Large intestine (tissue), 3 donors: ENCODE data around the gene EMC6. TPM values are rescaled to one million over a fixed set of nuclear protein-coding genes. Genes with fewer than 3 reads are reported as not detected.
"Not testable (repeated sequence)": the region's sequence is repeated elsewhere in the genome, so short reads cannot be mapped to it uniquely, and the experiment has no call there.

Experiments
- DNase-seq, 2 donors: peaks; one replicate each; pipeline versions ENCODE4 v3.0.0 to v3.0.0-alpha.2; 2013
- H3K27ac ChIP-seq: one replicate; pipeline ENCODE4 v1.5.1; 2013; ENCODE audit warnings: low read length
- H3K27me3 ChIP-seq: 2 replicates; pipeline ENCODE4 v1.6.1; 2013; ENCODE audit warnings: low read length; ENCODE audit not compliant: control insufficient read depth, insufficient read depth
- H3K36me3 ChIP-seq: 2 replicates; pipeline ENCODE4 v1.6.1; 2013; ENCODE audit warnings: low read length; ENCODE audit not compliant: control insufficient read depth, insufficient read depth
- H3K4me1 ChIP-seq: one replicate; pipeline ENCODE4 v1.6.1; 2013; ENCODE audit warnings: low read length; ENCODE audit not compliant: control insufficient read depth, insufficient read depth
- H3K4me3 ChIP-seq: one replicate; pipeline ENCODE4 v1.5.1; 2013; ENCODE audit warnings: low read length
- H3K9me3 ChIP-seq: one replicate; pipeline ENCODE4 v1.6.1; 2013; ENCODE audit warnings: mild to moderate bottlenecking, low read depth, low read length, moderate library complexity; ENCODE audit not compliant: control insufficient read depth
- WGBS: methylation state at CpG from one replicate; pipeline ENCODE4 v1.1.5; 2013; ENCODE audit warnings: low lambda C conversion rate; ENCODE audit not compliant: insufficient coverage; 5-methylcytosine and 5-hydroxymethylcytosine counted together
- polyA plus RNA-seq: library from polyadenylated mRNA; unstranded; fragments of 120-200 nt; gene quantifications from one replicate; pipeline ENCODE4 v1.2.1, GENCODE V29; 2013

EMC6 gene
- polyA plus RNA-seq, 1 donor, result 39.7 TPM

DNA sequence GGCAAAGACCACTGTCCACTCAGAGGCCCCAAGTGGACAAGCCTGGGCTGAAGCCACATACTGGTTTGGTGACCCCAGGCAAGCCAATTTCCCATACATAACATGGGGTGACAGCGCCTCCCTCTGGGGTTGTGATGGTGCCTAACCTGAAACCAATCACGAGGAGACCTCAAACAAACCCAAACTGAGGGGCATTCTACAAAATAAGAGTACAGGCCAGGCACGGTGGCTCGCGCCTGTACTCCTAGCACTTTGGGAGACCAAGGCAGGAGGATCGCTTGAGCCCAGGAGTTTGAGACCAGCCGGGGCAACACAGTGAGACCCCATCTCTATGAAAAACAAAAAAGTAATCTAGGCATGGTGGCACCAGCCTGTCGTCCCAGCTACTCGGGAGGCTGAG, 23.7 kb downstream of the EMC6 start:
- WGBS, result no CpG with 5 or more reads among the region's 9 CpGs
- no peak for DNase-seq

DNA sequence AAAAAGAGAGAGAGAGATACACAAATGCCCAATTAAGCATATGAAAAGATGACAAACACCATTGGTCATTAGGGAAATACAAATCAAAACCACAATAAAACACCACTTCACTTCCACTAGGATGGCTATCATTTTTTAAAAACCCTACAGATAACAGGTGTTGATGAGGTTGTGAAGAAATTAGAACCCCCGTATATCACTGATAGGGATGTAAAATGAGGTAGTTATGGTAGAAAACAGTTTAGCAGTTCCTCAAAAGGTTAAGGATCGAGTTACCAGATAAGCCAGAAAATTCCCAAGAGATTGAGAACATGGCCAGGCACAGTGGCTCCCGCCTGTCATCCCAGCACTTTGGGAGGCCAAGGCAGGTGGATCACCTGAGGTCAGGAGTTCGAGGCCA, 24.5 kb downstream of the EMC6 start:
- H3K27ac ChIP-seq, result no peak overlapping the region
- H3K9me3 ChIP-seq, result peaks cover 3% of the 10 kb centered on the region
- H3K36me3 ChIP-seq, result no peaks in the 10 kb centered on the region
- no peak overlapping the region for H3K4me3 ChIP-seq
- peaks cover 56% of the 10 kb centered on the region for H3K27me3 ChIP-seq
- WGBS, result no CpG with 5 or more reads among the region's 4 CpGs
- H3K4me1 ChIP-seq, result peaks cover 10% of the 10 kb centered on the region
- no peak for DNase-seq

More for the DNA sequence above, 23.7 kb downstream of the EMC6 start:
- no peak overlapping the region for H3K4me3 ChIP-seq
- H3K4me1 ChIP-seq, result peaks cover 10% of the 10 kb centered on the region
- H3K9me3 ChIP-seq, result peaks cover 3% of the 10 kb centered on the region
- no peak overlapping the region for H3K27ac ChIP-seq
- peaks cover 48% of the 10 kb centered on the region for H3K27me3 ChIP-seq
- no peaks in the 10 kb centered on the region for H3K36me3 ChIP-seq

DNA sequence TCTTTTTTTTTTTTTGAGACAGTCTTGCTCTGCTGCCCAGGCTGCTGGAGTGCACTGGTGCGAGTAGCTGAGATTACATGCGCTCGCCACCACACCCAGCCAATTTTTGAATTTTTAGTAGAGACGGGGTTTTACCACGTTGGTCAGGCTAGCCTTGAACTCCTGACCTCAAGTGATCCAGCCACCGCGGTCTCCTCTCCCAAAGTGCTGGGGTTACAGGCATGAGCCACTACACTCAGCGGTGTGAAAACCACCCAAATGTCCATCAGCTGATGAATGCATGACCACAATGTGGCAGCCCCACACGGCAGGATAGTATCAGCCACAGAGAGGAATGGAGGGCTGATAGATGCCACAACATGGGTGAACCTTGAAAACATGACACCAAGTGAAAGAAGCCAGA, 25.2 kb downstream of the EMC6 start:
- no CpG with 5 or more reads among the region's 9 CpGs for WGBS
- Histone ChIP-seq H3K27me3 (peaks cover 62% of the 10 kb centered on the region), H3K4me3 (no peak overlapping the region)

DNA sequence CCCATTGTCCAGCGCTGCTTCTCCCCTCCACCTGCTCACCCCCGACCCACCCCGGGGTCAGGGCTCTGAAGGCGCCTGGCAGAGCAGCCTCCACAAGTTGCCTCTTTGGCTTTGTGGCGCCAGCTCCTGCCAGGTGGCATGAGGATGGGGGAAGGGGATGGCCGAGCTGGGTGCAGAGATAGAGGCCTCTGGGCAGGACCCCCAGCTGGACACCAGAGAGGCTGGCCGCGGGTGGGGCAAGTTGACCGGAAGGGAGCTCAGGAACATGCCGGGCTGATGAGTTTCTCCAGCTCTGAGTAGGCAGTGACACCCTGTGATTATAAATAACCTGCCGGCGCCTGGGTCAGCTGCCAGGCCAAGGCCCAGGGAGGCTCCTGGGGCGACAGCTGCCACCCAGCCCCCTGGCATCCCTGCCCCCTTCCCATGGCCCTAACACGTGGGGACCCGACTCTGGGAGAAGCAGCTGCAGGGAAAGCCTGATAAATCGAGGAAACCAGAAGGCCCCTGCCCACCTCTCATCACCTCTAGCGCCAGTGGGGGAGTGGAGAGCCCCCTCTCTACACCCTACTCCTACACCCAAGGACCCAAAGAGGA, 26.6 kb downstream of the EMC6 start:
- DNase-seq, result no peak
- H3K27ac ChIP-seq, result no peak overlapping the region
- H3K27me3 ChIP-seq, result peaks cover 62% of the 10 kb centered on the region
- WGBS, result no CpG with 5 or more reads among the region's 17 CpGs
- H3K36me3 ChIP-seq, result no peaks in the 10 kb centered on the region
- no peak overlapping the region for H3K4me3 ChIP-seq
- peaks cover 10% of the 10 kb centered on the region for H3K4me1 ChIP-seq
- H3K9me3 ChIP-seq, result no peaks in the 10 kb centered on the region

More for the DNA sequence above, 25.2 kb downstream of the EMC6 start:
- Histone ChIP-seq H3K4me1 (peaks cover 10% of the 10 kb centered on the region), H3K9me3 (peaks cover 3% of the 10 kb centered on the region), H3K36me3 (no peaks in the 10 kb centered on the region), H3K27ac (no peak overlapping the region)
- DNase-seq, result no peak

DNA sequence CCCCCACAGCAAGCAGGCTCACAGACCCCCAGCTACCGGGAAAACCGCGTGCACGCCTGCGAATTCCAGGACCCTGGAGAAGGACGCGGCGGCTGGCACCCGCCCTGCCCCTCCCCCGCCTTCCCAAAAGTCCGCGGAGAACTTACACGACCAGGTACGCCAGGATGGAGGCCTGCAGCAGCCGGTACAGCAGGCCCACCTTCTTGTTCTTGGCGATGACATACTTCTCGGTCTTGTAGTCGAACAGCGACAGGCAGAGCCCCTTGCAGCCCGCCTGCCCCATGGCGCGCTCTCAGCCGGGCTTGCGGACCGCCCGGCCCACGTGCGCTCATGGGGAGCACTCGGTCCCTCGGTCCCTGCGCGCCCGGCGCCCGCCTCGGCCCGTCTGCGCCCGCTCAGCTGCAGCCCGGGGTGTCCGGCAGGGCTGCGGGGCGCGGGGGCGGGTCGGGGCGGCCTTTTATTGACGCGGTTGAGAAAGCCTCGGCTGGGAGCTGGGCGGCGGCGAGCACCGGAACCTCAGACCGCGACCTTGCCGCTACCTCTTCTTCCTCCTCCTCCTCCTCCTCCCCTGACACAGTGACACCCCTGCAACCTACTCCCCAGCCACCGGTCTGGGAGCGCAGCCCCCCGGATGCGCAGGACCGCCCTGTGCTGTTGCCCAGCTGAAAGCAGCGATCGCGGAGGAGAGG, 27.3 kb downstream of the EMC6 start, which contains the start of gene P2RX5:
TSS of gene P2RX5 (minus strand) at position 433 of the 689 bp plus-strand sequence. CDS start at position 283, 150 bp downstream.
- no peaks in the 10 kb centered on the region for H3K9me3 ChIP-seq
- peaks cover 62% of the 10 kb centered on the region for H3K27me3 ChIP-seq
- WGBS, result no CpG with 5 or more reads among the region's 65 CpGs
- H3K4me3 ChIP-seq, result no peak within 1 kb of the TSS
- H3K36me3 ChIP-seq, result no peaks in the 10 kb centered on the region
- DNase-seq, result peak in 1 of 2 donors; percentile 47
- H3K4me1 ChIP-seq, result peaks cover 10% of the 10 kb centered on the region
- no peak within 1 kb of the TSS for H3K27ac ChIP-seq

GRCh38 chr17:3697103-3697476, 28.5 kb downstream of the EMC6 start:
- Histone ChIP-seq H3K27ac (no peak overlapping the region), H3K4me3 (no peak overlapping the region), H3K36me3 (no peaks in the 10 kb centered on the region), H3K9me3 (no peaks in the 10 kb centered on the region), H3K27me3 (peaks cover 57% of the 10 kb centered on the region), H3K4me1 (peaks cover 10% of the 10 kb centered on the region)
- WGBS, result no CpG with 5 or more reads among the region's 12 CpGs
- no peak for DNase-seq

DNA sequence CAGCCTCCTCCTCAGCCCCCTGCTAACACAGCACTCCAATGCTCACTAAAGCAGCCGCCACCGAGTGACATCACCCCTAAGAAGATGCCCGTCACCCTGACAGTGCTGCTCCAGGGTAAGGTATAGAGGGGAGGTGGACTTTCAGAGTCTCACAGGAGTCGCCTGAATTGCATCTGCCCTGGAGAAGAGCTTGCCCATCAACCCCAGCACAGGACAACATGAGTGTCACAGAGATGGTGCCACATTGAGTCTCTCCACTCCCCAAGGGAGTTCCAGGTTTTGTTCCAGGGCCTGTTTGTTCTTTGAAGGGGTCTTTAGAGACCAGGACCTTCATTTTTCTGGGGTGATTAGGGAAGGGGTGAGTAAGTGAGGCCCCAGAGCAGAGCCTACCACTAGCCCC, 29.5 kb downstream of the EMC6 start:
- peaks cover 10% of the 10 kb centered on the region for H3K4me1 ChIP-seq
- WGBS, result no CpG with 5 or more reads among the region's 4 CpGs
- peaks cover 52% of the 10 kb centered on the region for H3K27me3 ChIP-seq
- H3K4me3 ChIP-seq, result no peak overlapping the region
- no peaks in the 10 kb centered on the region for H3K9me3 ChIP-seq
- no peaks in the 10 kb centered on the region for H3K36me3 ChIP-seq
- H3K27ac ChIP-seq, result no peak overlapping the region
- no peak for DNase-seq

DNA sequence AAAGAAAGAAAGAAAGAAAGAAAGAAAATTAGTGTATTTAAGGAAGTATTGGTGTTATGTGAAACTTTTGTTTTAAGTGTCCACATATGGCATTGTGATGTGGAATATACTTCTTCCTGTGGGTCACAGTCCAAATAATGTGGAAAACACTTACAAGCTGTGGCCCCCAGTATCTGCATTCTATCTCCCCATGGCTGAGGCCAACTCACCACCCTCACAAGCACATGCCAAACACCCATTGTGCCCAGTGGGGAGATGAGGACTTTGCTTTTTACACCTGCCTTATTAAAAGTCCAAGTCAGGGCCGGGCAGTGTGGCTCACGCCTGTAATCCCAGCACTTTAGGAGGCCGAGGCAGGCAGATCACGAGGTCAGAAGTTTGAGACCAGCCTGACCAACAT, 31.3 kb downstream of the EMC6 start:
- H3K4me3 ChIP-seq, result no peak overlapping the region
- peak; percentile 57 to 79 for DNase-seq
- H3K27ac ChIP-seq, result no peak overlapping the region
- no peaks in the 10 kb centered on the region for H3K36me3 ChIP-seq
- H3K4me1 ChIP-seq, result peaks cover 10% of the 10 kb centered on the region
- peaks cover 36% of the 10 kb centered on the region for H3K27me3 ChIP-seq
- H3K9me3 ChIP-seq, result no peaks in the 10 kb centered on the region
- WGBS, result no CpG with 5 or more reads among the region's 4 CpGs

- DNase-seq, H3K4me3 ChIP-seq, H3K27ac ChIP-seq, H3K36me3 ChIP-seq, H3K4me1 ChIP-seq, H3K9me3 ChIP-seq: not testable (repeated sequence)
- H3K27me3 ChIP-seq, result peaks cover 16% of the 10 kb centered on the region
- WGBS, result no CpG with 5 or more reads among the region's 7 CpGs
Observed at GRCh38 chr17:3702041-3702539, 33.5 kb downstream of the EMC6 start.

- DNase-seq, result no peak
- 100% methylated on average over 1 of the region's 20 CpGs for WGBS
Observed at GRCh38 chr17:3704931-3705717, 36.5 kb downstream of the EMC6 start.

More at GRCh38 chr17:3704931-3705717, 36.5 kb downstream of the EMC6 start:
- H3K9me3 ChIP-seq, result no peaks in the 10 kb centered on the region
- no peaks in the 10 kb centered on the region for H3K4me1 ChIP-seq
- no peaks in the 10 kb centered on the region for H3K36me3 ChIP-seq
- H3K27me3 ChIP-seq, result no peaks in the 10 kb centered on the region
- no peak overlapping the region for H3K4me3 ChIP-seq
- H3K27ac ChIP-seq, result no peak overlapping the region
